Measurements from ENCODE around the gene CSTPP1.
"Not testable (repeated sequence)": the region's sequence is repeated elsewhere in the genome, so short reads cannot be mapped to it uniquely, and the experiment has no call there.

CSTPP1 gene

GRCh38 chr11:46979358-46979757 is 42.8 kb downstream of the CSTPP1 start:
- Histone ChIP-seq H3K36me3 (ENCODE audit: insufficient read depth, insufficient read length, low read length) (no peaks in the 10 kb centered on the region), H3K4me3 (ENCODE audit: insufficient read length, low read depth) (no peak overlapping the region), H3K27me3 (ENCODE audit: insufficient read depth, insufficient read length) (no peaks in the 10 kb centered on the region), H3K9me3 (ENCODE audit: insufficient read depth, low read length) (no peaks in the 10 kb centered on the region), H3K4me1 (ENCODE audit: insufficient read depth, insufficient read length) (peaks cover 9% of the 10 kb centered on the region), H3K9ac (ENCODE audit: insufficient read length, low read depth) (no peak overlapping the region)
- TF ChIP-seq YY1 (IDR thresholded peaks at IDR 0.05; ENCODE audit: insufficient read depth, insufficient read length) (no peak), ZNF274 (IDR thresholded peaks at IDR 0.05; ENCODE audit: low read depth, low read length) (no peak), SUZ12 (IDR thresholded peaks at IDR 0.05; ENCODE audit: extremely low read depth, insufficient read depth, insufficient read length) (no peak)
- DNase-seq (ENCODE audit: low read depth, low spot score) = no peak

GRCh38 chr11:46981436-46981835 is 44.9 kb downstream of the CSTPP1 start:
- Histone ChIP-seq H3K9me3 (ENCODE audit: insufficient read depth, low read length) (no peaks in the 10 kb centered on the region), H3K4me1 (ENCODE audit: insufficient read depth, insufficient read length) (peaks cover 6% of the 10 kb centered on the region), H3K36me3 (ENCODE audit: insufficient read depth, insufficient read length, low read length) (no peaks in the 10 kb centered on the region), H3K4me3 (ENCODE audit: insufficient read length, low read depth) (no peak overlapping the region), H3K9ac (ENCODE audit: insufficient read length, low read depth) (no peak overlapping the region), H3K27me3 (ENCODE audit: insufficient read depth, insufficient read length) (no peaks in the 10 kb centered on the region)
- DNase-seq (ENCODE audit: low read depth, low spot score) = no peak
- TF ChIP-seq ZNF274 (IDR thresholded peaks at IDR 0.05; ENCODE audit: low read depth, low read length) (no peak), YY1 (IDR thresholded peaks at IDR 0.05; ENCODE audit: insufficient read depth, insufficient read length) (no peak)

GRCh38 chr11:46982797-46983452 is 46.4 kb downstream of the CSTPP1 start:
- Histone ChIP-seq H3K27me3 (ENCODE audit: insufficient read depth, insufficient read length) (no peaks in the 10 kb centered on the region), H3K4me3 (ENCODE audit: insufficient read length, low read depth) (no peak overlapping the region), H3K36me3 (ENCODE audit: insufficient read depth, insufficient read length, low read length) (no peaks in the 10 kb centered on the region), H3K4me1 (ENCODE audit: insufficient read depth, insufficient read length) (peaks cover 4% of the 10 kb centered on the region), H3K9me3 (ENCODE audit: insufficient read depth, low read length) (no peaks in the 10 kb centered on the region), H3K9ac (ENCODE audit: insufficient read length, low read depth) (no peak overlapping the region)
- TF ChIP-seq ZNF274 (IDR thresholded peaks at IDR 0.05; ENCODE audit: low read depth, low read length) (no peak), SUZ12 (IDR thresholded peaks at IDR 0.05; ENCODE audit: extremely low read depth, insufficient read depth, insufficient read length) (no peak), YY1 (IDR thresholded peaks at IDR 0.05; ENCODE audit: insufficient read depth, insufficient read length) (no peak)
- no peak for DNase-seq (ENCODE audit: low read depth, low spot score)

- no peak for TF ChIP-seq ZNF274 (IDR thresholded peaks at IDR 0.05; ENCODE audit: low read depth, low read length)
- no peak for TF ChIP-seq YY1 (IDR thresholded peaks at IDR 0.05; ENCODE audit: insufficient read depth, insufficient read length)
- TF ChIP-seq SUZ12 (IDR thresholded peaks at IDR 0.05; ENCODE audit: extremely low read depth, insufficient read depth, insufficient read length) = no peak
- no peaks in the 10 kb centered on the region for H3K9me3 ChIP-seq (ENCODE audit: insufficient read depth, low read length)
- no peak for DNase-seq (ENCODE audit: low read depth, low spot score)
- H3K4me3 ChIP-seq (ENCODE audit: insufficient read length, low read depth) = no peak overlapping the region
- no peak overlapping the region for H3K9ac ChIP-seq (ENCODE audit: insufficient read length, low read depth)
- H3K27me3 ChIP-seq (ENCODE audit: insufficient read depth, insufficient read length) = no peaks in the 10 kb centered on the region
- H3K4me1 ChIP-seq (ENCODE audit: insufficient read depth, insufficient read length) = no peaks in the 10 kb centered on the region
- H3K36me3 ChIP-seq (ENCODE audit: insufficient read depth, insufficient read length, low read length) = no peaks in the 10 kb centered on the region
These were observed 47.0 kb downstream of the CSTPP1 start for GRCh38 chr11:46983598-46983997.

GRCh38 chr11:46984548-46984947 is 48.0 kb downstream of the CSTPP1 start:
- TF ChIP-seq SUZ12 (IDR thresholded peaks at IDR 0.05; ENCODE audit: extremely low read depth, insufficient read depth, insufficient read length) (no peak), ZNF274 (IDR thresholded peaks at IDR 0.05; ENCODE audit: low read depth, low read length) (no peak), YY1 (IDR thresholded peaks at IDR 0.05; ENCODE audit: insufficient read depth, insufficient read length) (no peak)
- no peaks in the 10 kb centered on the region for H3K27me3 ChIP-seq (ENCODE audit: insufficient read depth, insufficient read length)
- peaks cover 3% of the 10 kb centered on the region for H3K36me3 ChIP-seq (ENCODE audit: insufficient read depth, insufficient read length, low read length)
- no peaks in the 10 kb centered on the region for H3K4me1 ChIP-seq (ENCODE audit: insufficient read depth, insufficient read length)
- H3K9ac ChIP-seq (ENCODE audit: insufficient read length, low read depth) = no peak overlapping the region
- no peaks in the 10 kb centered on the region for H3K9me3 ChIP-seq (ENCODE audit: insufficient read depth, low read length)
- no peak for DNase-seq (ENCODE audit: low read depth, low spot score)
- H3K4me3 ChIP-seq (ENCODE audit: insufficient read length, low read depth) = no peak overlapping the region

- no peak overlapping the region for H3K4me3 ChIP-seq (ENCODE audit: insufficient read length, low read depth)
- no peaks in the 10 kb centered on the region for H3K4me1 ChIP-seq (ENCODE audit: insufficient read depth, insufficient read length)
- TF ChIP-seq YY1 (IDR thresholded peaks at IDR 0.05; ENCODE audit: insufficient read depth, insufficient read length) (no peak), SUZ12 (IDR thresholded peaks at IDR 0.05; ENCODE audit: extremely low read depth, insufficient read depth, insufficient read length) (no peak), ZNF274 (IDR thresholded peaks at IDR 0.05; ENCODE audit: low read depth, low read length) (no peak)
- H3K27me3 ChIP-seq (ENCODE audit: insufficient read depth, insufficient read length) = no peaks in the 10 kb centered on the region
- peaks cover 6% of the 10 kb centered on the region for H3K36me3 ChIP-seq (ENCODE audit: insufficient read depth, insufficient read length, low read length)
- no peak overlapping the region for H3K9ac ChIP-seq (ENCODE audit: insufficient read length, low read depth)
- DNase-seq (ENCODE audit: low read depth, low spot score) = no peak
- H3K9me3 ChIP-seq (ENCODE audit: insufficient read depth, low read length) = no peaks in the 10 kb centered on the region
These were observed 48.4 kb downstream of the CSTPP1 start for GRCh38 chr11:46984987-46985386.

- no peak for DNase-seq (ENCODE audit: low read depth, low spot score)
- TF ChIP-seq SUZ12 (IDR thresholded peaks at IDR 0.05; ENCODE audit: extremely low read depth, insufficient read depth, insufficient read length) = no peak
- H3K9ac ChIP-seq (ENCODE audit: insufficient read length, low read depth) = no peak overlapping the region
- no peaks in the 10 kb centered on the region for H3K27me3 ChIP-seq (ENCODE audit: insufficient read depth, insufficient read length)
- H3K36me3 ChIP-seq (ENCODE audit: insufficient read depth, insufficient read length, low read length) = peaks cover 6% of the 10 kb centered on the region
- H3K4me1 ChIP-seq (ENCODE audit: insufficient read depth, insufficient read length) = peaks cover 4% of the 10 kb centered on the region
- no peak overlapping the region for H3K4me3 ChIP-seq (ENCODE audit: insufficient read length, low read depth)
- H3K9me3 ChIP-seq (ENCODE audit: insufficient read depth, low read length) = no peaks in the 10 kb centered on the region
These were observed 50.6 kb downstream of the CSTPP1 start for GRCh38 chr11:46987183-46987582.

GRCh38 chr11:46989810-46990487 is 53.4 kb downstream of the CSTPP1 start:
- H3K9ac ChIP-seq (ENCODE audit: insufficient read length, low read depth) = not testable (repeated sequence)

More at GRCh38 chr11:46989810-46990487, 53.4 kb downstream of the CSTPP1 start:
- H3K36me3 ChIP-seq (ENCODE audit: insufficient read depth, insufficient read length, low read length); H3K4me1 ChIP-seq (ENCODE audit: insufficient read depth, insufficient read length); DNase-seq (ENCODE audit: low read depth, low spot score); H3K4me3 ChIP-seq (ENCODE audit: insufficient read length, low read depth); H3K9me3 ChIP-seq (ENCODE audit: insufficient read depth, low read length); H3K27me3 ChIP-seq (ENCODE audit: insufficient read depth, insufficient read length): not testable (repeated sequence)
